B cell (primary cell): ENCODE measurements around the gene PSMB5. TPM values are rescaled to one million over a fixed set of nuclear protein-coding genes. Genes with fewer than 3 reads are reported as not detected.
A peak's percentile ranks its signal among the peaks of the same experiment; 100 is the strongest.

Experiments used
- ATAC-seq: fragments of 200-7000 bp; cut with Tn5 transposase; one replicate; pipeline ENCODE4 v1.10.0; 2021; ENCODE audit warnings: low read depth, mild to moderate bottlenecking, moderate number of reproducible peaks, moderate library complexity
- CTCF ChIA-PET: fragments of 350-600 bp; sonication (Branson Sonifier 250); formaldehyde crosslinking; loops from one replicate; lab custom pipeline; 2021; ENCODE audit warnings: antibody characterized with exemption, inconsistent platforms; lab: Charles Lee
- POLR2A ChIA-PET: fragments of 350-600 bp; sonication (Branson Sonifier 250); formaldehyde crosslinking; loops from one replicate; lab custom pipeline; 2021; ENCODE audit warnings: antibody characterized with exemption; lab: Charles Lee
- DNase-seq: peaks from one replicate; pipeline ENCODE4 v3.0.0; 2013
- H2AFZ ChIP-seq: 2 replicates; pipeline ENCODE4 v1.6.1; 2012; ENCODE audit warnings: mild to moderate bottlenecking, low read depth, low read length; ENCODE audit not compliant: insufficient read depth, poor library complexity, severe bottlenecking
- H3K27ac ChIP-seq, 2 donors: 1 replicate in 1 of 2; 2 replicates in 1 of 2; pipeline ENCODE4 v1.5.1; 2012 to 2013; ENCODE audit warnings: low read length in 2 of 2, mild to moderate bottlenecking in 2 of 2, moderate library complexity in 1 of 2
- H3K27me3 ChIP-seq, 4 experiments: fragments of 200-600 bp in 1 of 4; sonication (generic) in 1 of 4; replicated peaks in 1 of 4; 1 replicate in 2 of 4; 2 replicates in 2 of 4; pipeline versions ENCODE4 v1.6.1 to v1.7.0; 2013 to 2016; ENCODE audit warnings: low read length in 3 of 4, mild to moderate bottlenecking in 2 of 4, mixed read lengths in 1 of 4, moderate library complexity in 1 of 4; ENCODE audit not compliant: insufficient read depth in 4 of 4, control insufficient read depth in 3 of 4; ENCODE audit errors: control extremely low read depth in 1 of 4
- H3K36me3 ChIP-seq, 2 experiments: replicated peaks in 1 of 2; 1 replicate in 1 of 2; 2 replicates in 1 of 2; pipeline versions ENCODE4 v1.6.1 to v1.7.1; 2013; ENCODE audit warnings: low read length in 1 of 2; ENCODE audit not compliant: insufficient read depth in 2 of 2, control insufficient read depth in 1 of 2; ENCODE audit errors: control extremely low read depth in 1 of 2, extremely low read depth in 1 of 2
- H3K4me1 ChIP-seq, 2 donors: fragments of 200-600 bp in 1 of 2; sonication (generic) in 1 of 2; 1 replicate in 1 of 2; 2 replicates in 1 of 2; pipeline versions ENCODE4 v1.5.1 to v1.6.1; 2013 to 2017; ENCODE audit warnings: low read length in 2 of 2; ENCODE audit not compliant: control insufficient read depth in 2 of 2, insufficient read depth in 2 of 2
- H3K4me2 ChIP-seq: replicated peaks from 2 replicates; pipeline ENCODE3; 2012; ENCODE audit warnings: mild to moderate bottlenecking, low read depth, low read length; ENCODE audit not compliant: poor library complexity, severe bottlenecking
- H3K4me3 ChIP-seq, 5 experiments: fragments of 200-600 bp in 1 of 5; sonication (generic) in 1 of 5; 1 replicate in 3 of 5; 2 replicates in 2 of 5; pipeline versions ENCODE4 v1.5.1 to v1.7.0; 2011 to 2016; ENCODE audit warnings: low read length in 4 of 5, mild to moderate bottlenecking in 4 of 5, low read depth in 2 of 5, control low read depth in 1 of 5, moderate library complexity in 1 of 5; ENCODE audit not compliant: insufficient read depth in 1 of 5; ENCODE audit errors: control extremely low read depth in 1 of 5, extremely low read depth in 1 of 5
- H3K79me2 ChIP-seq: fragments of 200-600 bp; sonication (generic); one replicate; pipeline ENCODE4 v1.6.0; 2016; ENCODE audit warnings: low read length; ENCODE audit not compliant: control insufficient read depth, insufficient read depth
- H3K9ac ChIP-seq: fragments of 200-600 bp; sonication (generic); 2 replicates; pipeline ENCODE4 v1.6.1; 2017; ENCODE audit warnings: mild to moderate bottlenecking, low read length, moderate library complexity
- H3K9me3 ChIP-seq, 3 donors: one replicate each; pipeline versions ENCODE4 v1.6.1 to v1.7.1; 2013; ENCODE audit warnings: low read length in 2 of 3; ENCODE audit not compliant: control insufficient read depth in 2 of 3, insufficient read depth in 1 of 3; ENCODE audit errors: control extremely low read depth in 1 of 3
- H4K20me1 ChIP-seq: 2 replicates; pipeline ENCODE4 v1.6.0; 2012; ENCODE audit warnings: mild to moderate bottlenecking, low read length; ENCODE audit not compliant: insufficient read depth, control insufficient read depth, poor library complexity, severe bottlenecking
- H3K27ac Mint-ChIP-seq: one replicate; pipeline ENCODE4 v1.8.0; 2021; ENCODE audit warnings: mixed read lengths
- H3K27me3 Mint-ChIP-seq: one replicate; pipeline ENCODE4 v1.8.0; 2021; ENCODE audit warnings: mixed read lengths
- H3K4me1 Mint-ChIP-seq: one replicate; pipeline ENCODE4 v1.8.0; 2021; ENCODE audit warnings: mixed read lengths
- H3K4me3 Mint-ChIP-seq: one replicate; pipeline ENCODE4 v1.8.0; 2021; ENCODE audit warnings: mixed read lengths
- H3K9me3 Mint-ChIP-seq: one replicate; pipeline ENCODE4 v1.8.0; 2022; ENCODE audit warnings: mixed read lengths; ENCODE audit not compliant: insufficient read depth
- CTCF ChIP-seq: fragments of 200-600 bp; IDR thresholded peaks from one replicate; pipeline ENCODE4 v1.8.0; 2022; ENCODE audit warnings: antibody characterized with exemption, mild to moderate bottlenecking
- EZH2 ChIP-seq: IDR thresholded peaks from 2 replicates; pipeline ENCODE4 v1.6.1; 2012; ENCODE audit warnings: borderline replicate concordance, low read depth, mild to moderate bottlenecking, moderate library complexity, low read length; ENCODE audit not compliant: insufficient read depth, poor library complexity, severe bottlenecking
- WGBS: methylation state at CpG from one replicate; pipeline ENCODE4 v1.1.5; 2013; ENCODE audit warnings: missing lambda C conversion rate; ENCODE audit not compliant: insufficient coverage; 5-methylcytosine and 5-hydroxymethylcytosine counted together
- intact Hi-C: fragments of 100-400 bp; cut with micrococcal nuclease; formaldehyde crosslinking; loops from one replicate; pipeline ENCODE4 v1.10.0; 2022
- polyA plus RNA-seq: library from polyadenylated mRNA; depleted of rRNA; stranded (reverse); fragments of >200 nt; gene quantifications from 2 replicates; pipeline ENCODE4 v1.2.3, GENCODE V29; 2012
- total RNA-seq, 2 donors: library from RNA; stranded (reverse); fragments of 120-200 nt in 1 of 2; gene quantifications; 1 replicate in 1 of 2; 2 replicates in 1 of 2; pipeline versions ENCODE4 v1.2.3 to v1.2.4, GENCODE V29; 2013 to 2022

The PSMB5 gene
- total and polyA plus RNA-seq, 2 donors (not counting 1 experiment from before 2014, with no cell fraction given) = 16.5 to 29.0 TPM

- Mint-ChIP-seq H3K4me1 (peaks cover 18% of the 10 kb centered on the region), H3K27me3 (no peaks in the 10 kb centered on the region), H3K4me3 (peak overlapping the region; percentile 89), H3K27ac (peak overlapping the region; percentile 73), H3K9me3 (no peaks in the 10 kb centered on the region)
- Histone ChIP-seq H3K27ac (no peak overlapping the region), H3K4me3 (peak overlapping the region in 3 of 5 experiments; percentile 5 to 91 (median 19)), H3K36me3 (peaks cover 0 to 27% of the 10 kb centered on the region in 2 experiments), H2AFZ (peak overlapping the region; percentile 63), H3K79me2 (no peaks in the 10 kb centered on the region), H3K9me3 (no peaks in the 10 kb centered on the region), H4K20me1 (peaks cover 5% of the 10 kb centered on the region), H3K9ac (peak overlapping the region; percentile 57), H3K4me2 (peak overlapping the region; percentile 100), H3K4me1 (peaks cover 10 to 21% of the 10 kb centered on the region in 2 donors), H3K27me3 (peaks cover 0 to 6% (median 0%) of the 10 kb centered on the region in 4 experiments)
- 8% methylated on average over 14 of the region's 17 CpGs for WGBS
- DNase-seq (peak; percentile 83), ATAC-seq (peak; percentile 72)
- ChIA-PET CTCF (interaction anchor here (0.7 to 19.1 kb wide), 9 partner anchors 12 to 486 kb away, joined by 3 to 1134 read pairs (median 4); partner anchors contain the start of genes ACIN1 and AJUBA), POLR2A (interaction anchor here (0.6 to 1.0 kb wide), 3 partner anchors 68 to 74 kb away, joined by 3 to 11 read pairs (median 4); partner anchors contain the start of gene AJUBA)
- TF ChIP-seq CTCF (peak; percentile 79), EZH2 (no peak)
- intact Hi-C loops = loop anchor here (1.0 to 10.0 kb wide), 7 partner anchors 13 to 752 kb away; no protein-coding TSS in a partner anchor
Observed at GRCh38 chr14:23056145-23056955, 21.6 kb upstream of the PSMB5 start.
